ENCODE measurements around the gene TBC1D25.

The TBC1D25 gene

DNA sequence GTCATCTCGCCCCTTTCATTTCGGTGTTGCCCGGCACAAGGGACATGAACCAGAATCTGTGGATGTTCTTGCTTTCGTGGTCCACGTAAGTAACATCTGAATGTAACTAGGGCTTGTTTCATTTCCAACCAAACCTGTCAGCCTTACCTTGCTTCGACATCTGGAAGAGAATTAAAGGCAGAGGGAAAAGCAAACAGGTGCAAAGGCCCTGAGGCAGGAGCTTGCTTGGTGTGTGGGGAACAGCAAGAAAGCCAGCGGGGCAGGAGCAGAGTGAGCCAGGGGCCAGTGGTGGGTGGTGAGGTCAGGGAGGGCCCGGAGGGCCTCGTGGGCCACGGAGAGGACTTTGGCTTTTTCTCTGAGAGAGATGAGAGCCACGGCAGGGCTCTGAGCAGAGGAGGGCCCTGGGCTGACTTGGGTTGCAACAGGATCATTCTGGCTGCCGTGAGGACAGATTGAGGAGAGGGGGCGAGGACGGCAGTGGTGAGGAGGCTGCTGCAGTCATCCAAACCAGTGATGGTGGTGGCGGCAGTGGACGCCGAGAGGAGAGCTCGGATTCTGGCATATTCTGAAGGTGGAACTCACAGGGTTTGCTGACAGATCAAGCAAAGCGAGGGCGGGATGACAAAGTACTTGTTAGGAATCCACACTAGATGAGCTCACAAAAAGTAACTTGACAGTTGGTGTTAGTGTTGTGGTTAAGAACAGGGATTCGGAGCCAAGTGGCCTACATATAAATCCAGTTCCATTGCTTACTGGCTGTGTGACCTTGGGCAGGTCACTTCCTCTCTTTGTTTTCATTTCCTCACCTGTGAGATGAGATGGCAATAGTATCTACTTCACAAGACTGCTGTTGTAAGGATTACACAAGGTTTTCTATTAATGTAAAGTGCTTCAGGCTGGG is 50.9 kb downstream of the TBC1D25 start:
- DNase-seq (ENCODE audit: low spot score) (no peak), ATAC-seq (ENCODE audit: low read depth) (0 out of 3 replicates have a peak, but pooled peaks have one; percentile 24)
- TF ChIP-seq, protein P1, sequence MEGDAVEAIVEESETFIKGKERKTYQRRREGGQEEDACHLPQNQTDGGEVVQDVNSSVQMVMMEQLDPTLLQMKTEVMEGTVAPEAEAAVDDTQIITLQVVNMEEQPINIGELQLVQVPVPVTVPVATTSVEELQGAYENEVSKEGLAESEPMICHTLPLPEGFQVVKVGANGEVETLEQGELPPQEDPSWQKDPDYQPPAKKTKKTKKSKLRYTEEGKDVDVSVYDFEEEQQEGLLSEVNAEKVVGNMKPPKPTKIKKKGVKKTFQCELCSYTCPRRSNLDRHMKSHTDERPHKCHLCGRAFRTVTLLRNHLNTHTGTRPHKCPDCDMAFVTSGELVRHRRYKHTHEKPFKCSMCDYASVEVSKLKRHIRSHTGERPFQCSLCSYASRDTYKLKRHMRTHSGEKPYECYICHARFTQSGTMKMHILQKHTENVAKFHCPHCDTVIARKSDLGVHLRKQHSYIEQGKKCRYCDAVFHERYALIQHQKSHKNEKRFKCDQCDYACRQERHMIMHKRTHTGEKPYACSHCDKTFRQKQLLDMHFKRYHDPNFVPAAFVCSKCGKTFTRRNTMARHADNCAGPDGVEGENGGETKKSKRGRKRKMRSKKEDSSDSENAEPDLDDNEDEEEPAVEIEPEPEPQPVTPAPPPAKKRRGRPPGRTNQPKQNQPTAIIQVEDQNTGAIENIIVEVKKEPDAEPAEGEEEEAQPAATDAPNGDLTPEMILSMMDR (IDR thresholded peaks at IDR 0.05; ENCODE audit: poor library complexity, severe bottlenecking): no peak
- peaks cover 15% of the 10 kb centered on the region for H3K4me1 ChIP-seq (ENCODE audit: insufficient read depth, poor library complexity, severe bottlenecking)
- H3K27me3 ChIP-seq (ENCODE audit: insufficient read depth, poor library complexity, severe bottlenecking): no peaks in the 10 kb centered on the region
- no peak overlapping the region for H3K4me3 ChIP-seq (ENCODE audit: severe bottlenecking)
- H3K9me3 ChIP-seq (ENCODE audit: severe bottlenecking): no peaks in the 10 kb centered on the region
- peak overlapping the region; percentile 85 for H3K27ac ChIP-seq (ENCODE audit: poor library complexity, severe bottlenecking)
- no peaks in the 10 kb centered on the region for H3K36me3 ChIP-seq (ENCODE audit: low read depth)

DNA sequence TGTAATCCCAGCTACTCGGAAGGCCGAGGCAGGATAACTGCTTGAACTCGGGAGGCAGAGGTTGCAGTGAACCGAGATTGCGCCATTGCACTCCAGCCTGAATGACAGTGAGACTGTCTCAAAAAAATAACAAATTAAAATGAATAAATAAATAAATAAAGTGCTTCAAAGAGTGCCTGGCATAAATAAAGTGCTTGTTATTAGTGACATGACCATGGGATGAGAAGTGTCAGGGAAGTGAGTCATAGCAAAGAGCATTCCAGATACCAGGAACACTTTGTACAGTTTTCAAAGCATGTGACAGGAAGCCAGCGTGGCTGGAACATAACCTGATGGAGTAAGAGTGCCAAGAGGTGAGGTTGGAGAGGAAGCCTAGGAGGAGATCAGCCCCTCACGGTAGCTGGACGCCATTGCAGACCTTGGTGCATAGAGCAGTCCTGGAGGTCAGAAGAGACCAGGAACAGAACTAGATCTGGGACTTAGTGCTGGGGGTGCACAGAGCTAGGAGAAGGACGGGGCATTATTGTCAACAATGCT is 51.8 kb downstream of the TBC1D25 start:
- no peaks in the 10 kb centered on the region for H3K36me3 ChIP-seq (ENCODE audit: low read depth)
- H3K27ac ChIP-seq (ENCODE audit: poor library complexity, severe bottlenecking): peak overlapping the region; percentile 85
- H3K27me3 ChIP-seq (ENCODE audit: insufficient read depth, poor library complexity, severe bottlenecking): no peaks in the 10 kb centered on the region
- TF ChIP-seq, protein P1 (IDR thresholded peaks at IDR 0.05; ENCODE audit: poor library complexity, severe bottlenecking): peak; percentile 39
- ATAC-seq (ENCODE audit: low read depth) (peak; percentile 93), DNase-seq (ENCODE audit: low spot score) (no peak)
- H3K9me3 ChIP-seq (ENCODE audit: severe bottlenecking): no peaks in the 10 kb centered on the region
- no peak overlapping the region for H3K4me3 ChIP-seq (ENCODE audit: severe bottlenecking)
- H3K4me1 ChIP-seq (ENCODE audit: insufficient read depth, poor library complexity, severe bottlenecking): peaks cover 15% of the 10 kb centered on the region

DNA sequence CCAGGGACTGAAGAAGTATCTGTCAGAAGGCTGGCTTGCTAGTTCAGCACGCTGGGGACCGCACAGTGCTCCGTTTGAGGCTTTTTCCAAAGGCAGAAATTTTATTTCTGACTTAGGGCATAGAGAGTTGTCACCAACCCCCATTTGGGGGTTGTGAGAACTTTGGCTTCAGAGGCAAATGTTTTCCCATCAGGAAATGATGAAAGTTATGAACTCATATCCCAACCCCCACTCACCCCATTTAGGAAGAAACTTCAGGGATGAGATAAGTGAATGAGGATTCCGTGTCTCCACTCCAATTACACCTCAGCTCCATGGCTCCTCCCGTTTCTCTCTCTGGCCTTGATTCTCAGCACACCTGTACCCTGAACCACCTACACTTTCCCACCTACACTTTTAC is 53.5 kb downstream of the TBC1D25 start:
- no peak overlapping the region for H3K4me3 ChIP-seq (ENCODE audit: severe bottlenecking)
- DNase-seq (ENCODE audit: low spot score) (no peak), ATAC-seq (ENCODE audit: low read depth) (no peak)
- H3K27ac ChIP-seq (ENCODE audit: poor library complexity, severe bottlenecking): peak overlapping the region; percentile 85
- no peaks in the 10 kb centered on the region for H3K9me3 ChIP-seq (ENCODE audit: severe bottlenecking)
- H3K36me3 ChIP-seq (ENCODE audit: low read depth): no peaks in the 10 kb centered on the region
- TF ChIP-seq, protein P1 (IDR thresholded peaks at IDR 0.05; ENCODE audit: poor library complexity, severe bottlenecking): no peak
- H3K4me1 ChIP-seq (ENCODE audit: insufficient read depth, poor library complexity, severe bottlenecking): peaks cover 15% of the 10 kb centered on the region
- no peaks in the 10 kb centered on the region for H3K27me3 ChIP-seq (ENCODE audit: insufficient read depth, poor library complexity, severe bottlenecking)

DNA sequence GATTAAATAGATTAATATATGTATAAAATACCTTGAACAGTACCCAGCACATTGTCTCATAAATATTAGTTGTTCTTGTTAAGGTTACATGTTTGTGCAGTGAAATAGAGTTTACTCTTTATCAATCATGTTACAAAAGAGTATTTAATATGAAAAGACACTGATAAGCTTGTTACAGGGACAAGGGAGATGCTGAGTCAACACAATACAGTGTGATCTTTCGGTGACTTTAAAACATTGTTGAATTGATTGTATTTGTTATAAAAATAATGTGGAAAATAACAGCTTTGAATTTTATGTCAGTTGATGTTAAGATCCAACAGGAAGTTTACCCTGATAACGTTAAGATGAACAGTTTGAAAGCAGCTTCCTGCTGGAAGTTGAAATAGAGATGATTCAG is 56.4 kb downstream of the TBC1D25 start:
- Histone ChIP-seq H3K36me3 (ENCODE audit: low read depth) (peaks cover 15% of the 10 kb centered on the region), H3K27ac (ENCODE audit: poor library complexity, severe bottlenecking) (peak overlapping the region; percentile 87), H3K4me3 (ENCODE audit: severe bottlenecking) (no peak overlapping the region), H3K27me3 (ENCODE audit: insufficient read depth, poor library complexity, severe bottlenecking) (no peaks in the 10 kb centered on the region), H3K4me1 (ENCODE audit: insufficient read depth, poor library complexity, severe bottlenecking) (peaks cover 13% of the 10 kb centered on the region), H3K9me3 (ENCODE audit: severe bottlenecking) (no peaks in the 10 kb centered on the region)
- DNase-seq (ENCODE audit: low spot score) (no peak), ATAC-seq (ENCODE audit: low read depth) (no peak)
- TF ChIP-seq, protein P1 (IDR thresholded peaks at IDR 0.05; ENCODE audit: poor library complexity, severe bottlenecking): no peak
